GM19043 (cell line): ENCODE measurements around the gene ARHGAP8.
"Not testable (repeated sequence)": the region's sequence is repeated elsewhere in the genome, so short reads cannot be mapped to it uniquely, and the experiment has no call there.

Experiments used
- ATAC-seq: cut with Tn5 transposase; IDR thresholded peaks from one replicate; pipeline ENCODE4 v1.9.1; 2021; ENCODE audit warnings: low read depth; ENCODE audit not compliant: unreplicated experiment

The ARHGAP8 gene

GRCh38 chr22:44737406-44738346 lies 14.7 kb upstream of the ARHGAP8 start:
- ATAC-seq = no peak

GRCh38 chr22:44738347-44738715 lies 14.0 kb upstream of the ARHGAP8 start:
- ATAC-seq = no peak

- no peak for ATAC-seq
These were observed 13.4 kb upstream of the ARHGAP8 start for GRCh38 chr22:44739024-44739423.

GRCh38 chr22:44739666-44740065 lies 12.7 kb upstream of the ARHGAP8 start:
- ATAC-seq = not testable (repeated sequence)

- ATAC-seq = no peak
These were observed 12.1 kb upstream of the ARHGAP8 start for GRCh38 chr22:44740307-44740706.

GRCh38 chr22:44741929-44742328 lies 10.4 kb upstream of the ARHGAP8 start:
- no peak for ATAC-seq

GRCh38 chr22:44743247-44743646 lies 9.1 kb upstream of the ARHGAP8 start:
- no peak for ATAC-seq

GRCh38 chr22:44743804-44744211 lies 8.6 kb upstream of the ARHGAP8 start:
- no peak for ATAC-seq

GRCh38 chr22:44745853-44746789 lies 6.3 kb upstream of the ARHGAP8 start:
- ATAC-seq = no peak

GRCh38 chr22:44747784-44748127 lies 4.6 kb upstream of the ARHGAP8 start:
- not testable (repeated sequence) for ATAC-seq

- no peak for ATAC-seq
These were observed 3.9 kb upstream of the ARHGAP8 start for GRCh38 chr22:44748524-44748923.

- ATAC-seq = no peak
These were observed 1.9 kb upstream of the ARHGAP8 start for GRCh38 chr22:44750481-44750880.

GRCh38 chr22:44753189-44754042 lies 1.0 kb downstream of the ARHGAP8 start:
- ATAC-seq = no peak

GRCh38 chr22:44754998-44755397 lies 2.6 kb downstream of the ARHGAP8 start:
- no peak for ATAC-seq

- no peak for ATAC-seq
These were observed 3.0 kb downstream of the ARHGAP8 start for GRCh38 chr22:44755417-44755816.

GRCh38 chr22:44755956-44756361 lies 3.6 kb downstream of the ARHGAP8 start:
- ATAC-seq = no peak

- ATAC-seq = no peak
These were observed 6.1 kb downstream of the ARHGAP8 start for GRCh38 chr22:44758344-44758973.

- no peak for ATAC-seq
These were observed 6.6 kb downstream of the ARHGAP8 start for GRCh38 chr22:44759001-44759400.

GRCh38 chr22:44759430-44760310 lies 7.3 kb downstream of the ARHGAP8 start:
- ATAC-seq = no peak
